NCI-H1436 treated with DMSO at 0.1 percent for 48 hours (cell line): ENCODE measurements around the gene ZNF18.

Experiments
- DNase-seq: peaks from one replicate; lab custom pipeline; 2025; lab: John Stamatoyannopoulos, UW

The ZNF18 gene

DNA sequence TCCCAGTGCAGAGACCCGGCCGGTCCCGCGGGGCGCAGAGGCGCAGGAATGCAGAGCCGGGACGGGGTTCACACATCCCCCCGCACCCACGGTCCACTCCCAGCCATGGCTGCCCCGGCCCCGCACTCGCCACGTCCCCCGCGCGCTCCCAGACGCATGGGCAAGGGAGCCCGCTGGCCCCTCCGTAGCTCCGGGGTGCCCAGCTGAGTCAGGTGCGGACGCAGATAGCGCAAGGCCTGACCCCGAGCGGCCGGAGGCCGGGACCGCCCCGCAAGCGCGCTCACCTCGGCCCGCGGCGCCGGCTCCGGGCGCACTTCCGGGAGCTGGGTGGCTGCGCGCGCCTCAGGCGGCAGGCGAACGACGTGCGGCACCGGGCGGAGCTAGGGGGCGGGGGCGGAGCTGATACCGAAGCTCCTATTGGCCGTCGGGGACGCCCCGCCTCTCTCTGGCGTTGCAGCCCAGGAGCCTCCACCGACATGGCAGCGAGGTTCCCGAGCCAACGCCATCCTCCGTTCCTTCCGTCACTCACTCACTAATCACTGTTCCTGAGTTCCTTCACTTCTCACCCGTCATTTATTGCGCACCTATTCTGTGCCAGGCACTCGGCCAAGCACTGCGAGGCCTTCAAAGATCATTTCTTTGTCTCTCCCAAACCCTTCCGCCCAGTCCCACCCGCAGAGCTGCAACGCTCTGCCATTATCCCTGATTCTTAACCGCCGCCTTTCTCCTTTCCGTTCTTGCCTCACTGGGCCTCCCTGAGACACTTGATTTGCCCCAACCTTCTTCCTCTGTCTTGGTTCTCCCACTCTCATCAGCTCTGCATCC, at the start of gene ZNF18:
Gene ZNF18, minus strand, starts transcription at position 329 of the 825 bp plus-strand sequence. CDS start 4,646 bp downstream, outside the sequence.
- DNase-seq: peak; percentile 65

GRCh38 chr17:12046786-12047185, 49.5 kb upstream of the ZNF18 start:
- no peak for DNase-seq

DNA sequence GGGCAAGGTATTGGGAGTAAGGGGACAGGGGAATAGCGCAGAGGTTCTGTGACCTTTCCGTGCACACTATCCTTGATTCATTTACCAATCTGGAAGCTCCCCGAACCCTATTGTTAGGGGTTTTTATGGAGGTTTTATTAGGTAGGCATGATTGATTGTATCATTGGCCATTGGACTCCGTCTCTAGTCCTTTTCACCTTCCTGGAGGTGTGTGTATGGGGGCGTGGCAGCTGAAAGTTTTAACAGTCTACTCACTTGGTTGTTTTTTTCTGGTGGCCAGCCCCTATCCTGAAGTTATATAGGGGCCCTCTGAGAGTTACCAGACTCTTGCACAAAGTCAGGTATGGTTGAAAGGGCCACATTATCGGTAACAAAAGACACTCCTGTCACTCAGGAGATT, 46.4 kb upstream of the ZNF18 start:
- no peak for DNase-seq

- no peak for DNase-seq
Observed at GRCh38 chr17:12041312-12041711, 44.0 kb upstream of the ZNF18 start.

- no peak for DNase-seq
Observed at GRCh38 chr17:12040478-12040877, 43.2 kb upstream of the ZNF18 start.

DNA sequence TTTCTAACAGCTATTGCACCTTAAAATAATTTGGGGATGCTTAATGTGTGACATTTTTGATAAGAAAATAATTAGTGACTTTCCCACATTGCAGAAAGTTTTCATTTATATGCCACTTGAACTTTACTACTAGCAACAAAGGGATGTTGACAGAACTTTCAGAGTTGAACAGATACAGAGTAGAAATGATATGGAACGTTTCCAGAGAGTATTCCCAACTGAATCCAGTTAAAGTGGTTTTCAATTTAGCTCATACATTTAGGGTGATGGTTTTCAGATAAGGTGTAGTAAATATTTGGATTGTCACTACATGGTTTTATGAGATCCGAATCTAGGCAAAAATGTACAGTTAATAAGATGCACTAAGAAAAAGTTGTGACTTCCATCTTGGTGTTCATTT, 40.7 kb upstream of the ZNF18 start:
- DNase-seq: no peak

DNA sequence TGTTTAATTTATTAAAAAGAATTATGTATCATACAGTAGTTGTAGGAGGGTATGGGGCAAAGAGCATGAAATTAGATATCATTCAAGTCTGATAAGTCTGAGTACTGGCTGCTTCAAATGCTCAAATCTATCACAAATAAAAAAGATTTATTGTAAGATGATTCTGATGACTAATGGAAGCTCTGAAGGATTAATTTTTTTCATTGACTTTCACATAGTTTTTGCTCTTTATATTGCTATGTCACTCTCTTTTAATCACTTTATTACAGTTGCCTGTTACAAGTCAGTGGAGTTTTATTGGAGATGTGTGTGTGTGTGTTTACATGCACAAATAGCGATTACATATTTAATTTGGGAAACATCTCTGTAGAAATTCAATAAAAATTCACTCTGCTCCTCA, 38.4 kb upstream of the ZNF18 start:
- DNase-seq: no peak

- no peak for DNase-seq
Observed at GRCh38 chr17:12034538-12034937, 37.3 kb upstream of the ZNF18 start.

GRCh38 chr17:12028611-12029010, 31.3 kb upstream of the ZNF18 start:
- DNase-seq: no peak

DNA sequence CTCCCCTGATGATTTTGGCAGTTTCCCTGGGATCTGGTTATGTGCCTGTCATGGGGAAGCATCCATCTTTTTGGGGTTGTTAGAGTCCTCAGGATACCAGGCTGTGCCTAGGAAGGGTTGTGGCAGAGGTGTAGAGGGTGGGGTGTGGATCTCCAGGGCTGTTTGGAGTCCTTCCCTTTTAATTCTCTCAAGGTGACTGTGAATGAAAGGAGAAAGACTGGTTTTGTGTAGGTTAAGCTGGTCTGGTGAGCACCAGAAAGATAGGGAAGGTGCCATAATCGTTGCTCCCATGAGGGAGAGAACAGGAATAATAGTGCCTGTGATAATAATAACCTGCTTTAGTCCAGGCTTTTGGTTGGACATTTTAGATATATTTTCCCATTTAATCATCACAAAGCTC, 30.4 kb upstream of the ZNF18 start:
- no peak for DNase-seq

DNA sequence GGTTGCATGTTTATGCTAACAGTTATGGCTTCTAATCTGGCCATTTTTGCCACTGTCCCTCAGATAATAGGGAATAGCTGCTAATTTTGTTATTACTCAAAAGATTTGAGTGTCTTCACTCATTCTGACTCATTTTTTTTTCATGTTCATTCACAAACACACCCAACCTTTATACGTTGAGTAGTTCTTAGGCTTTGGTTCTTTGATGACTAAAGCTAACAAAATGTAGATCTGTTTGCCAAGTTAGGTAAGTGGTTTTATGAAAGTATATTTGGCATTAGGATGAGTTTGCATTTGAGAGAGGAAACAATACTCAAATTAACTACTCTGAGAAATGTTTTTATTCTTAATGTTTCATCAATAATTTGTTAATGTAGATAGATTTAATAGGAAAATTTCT, 27.1 kb upstream of the ZNF18 start:
- no peak for DNase-seq

GRCh38 chr17:12022310-12022709, 25.0 kb upstream of the ZNF18 start:
- DNase-seq: no peak

DNA sequence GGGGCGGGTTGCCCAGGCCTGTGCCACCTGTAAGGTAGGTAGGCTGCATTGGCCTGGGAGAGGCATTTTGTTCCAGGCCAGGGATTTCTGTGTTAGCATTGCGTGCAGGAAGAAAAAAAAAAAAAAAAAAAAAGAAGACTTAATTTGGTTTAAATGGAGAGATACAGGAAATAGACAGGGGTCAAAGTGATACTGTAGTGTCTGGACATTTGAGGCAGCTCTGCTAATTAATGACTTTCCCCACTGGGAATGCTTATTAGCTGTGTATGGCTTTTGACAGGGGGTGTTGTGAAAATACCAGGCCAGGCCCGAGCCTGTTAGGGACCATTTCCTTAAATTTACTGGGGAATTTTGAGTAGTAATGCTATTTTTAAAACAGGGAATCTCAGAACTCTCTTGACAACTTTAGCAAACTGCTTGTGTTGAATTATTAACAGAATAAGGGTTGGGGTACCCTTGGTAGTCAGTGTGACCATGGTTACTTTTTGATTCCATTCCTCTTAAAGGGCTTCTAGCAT, 24.4 kb upstream of the ZNF18 start:
- no peak for DNase-seq

DNA sequence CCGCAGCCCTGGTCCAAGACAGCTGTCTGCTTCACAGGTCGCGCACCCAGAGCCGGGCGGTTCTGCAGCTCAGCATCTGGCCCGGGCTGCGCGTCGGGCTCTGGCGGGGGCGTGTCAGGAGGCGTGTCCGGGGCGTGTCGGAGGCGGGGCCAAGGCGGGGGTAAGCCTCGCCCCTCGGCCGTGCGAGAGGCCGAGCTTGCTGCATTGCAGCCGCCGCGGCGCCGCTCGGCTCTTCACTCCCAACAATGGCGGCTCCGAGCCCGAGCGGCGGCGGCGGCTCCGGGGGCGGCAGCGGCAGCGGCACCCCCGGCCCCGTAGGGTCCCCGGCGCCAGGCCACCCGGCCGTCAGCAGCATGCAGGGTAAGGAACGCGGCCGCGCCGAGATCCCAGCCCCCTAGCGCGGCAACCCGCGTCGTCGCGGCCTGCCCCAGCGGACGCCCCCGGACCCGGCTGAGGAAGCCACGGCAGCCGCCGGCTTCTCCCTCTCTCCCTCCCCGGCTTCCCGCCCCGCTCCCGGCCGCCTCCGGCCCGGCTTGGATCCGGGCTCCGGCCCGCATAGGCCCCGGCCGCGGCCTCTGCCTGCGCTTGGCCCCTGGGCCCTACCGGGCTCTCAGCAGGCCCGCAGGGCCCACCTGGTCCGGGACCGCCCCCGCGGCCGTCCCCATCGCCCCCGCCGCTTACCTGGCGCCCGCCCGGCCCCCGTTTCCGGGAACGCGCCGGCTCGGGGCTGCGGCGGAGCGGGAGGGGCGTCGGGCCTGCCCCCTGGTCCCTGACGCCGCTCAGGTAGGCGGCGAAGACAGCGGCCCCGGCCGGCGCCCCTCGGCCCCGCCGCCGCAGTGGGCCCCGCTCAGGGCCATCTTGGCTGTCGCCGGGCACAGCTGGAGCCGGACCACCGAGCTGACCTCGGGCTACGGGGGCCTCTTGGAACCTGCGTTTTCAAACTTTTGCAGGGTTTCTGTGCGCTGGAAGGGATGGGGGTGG, 23.7 kb upstream of the ZNF18 start, which contains the start of gene MAP2K4:
Gene MAP2K4, plus strand, starts transcription at position 236 of the 981 bp plus-strand sequence. Its CDS starts 10 bp downstream, at position 246.
- DNase-seq: no peak

DNA sequence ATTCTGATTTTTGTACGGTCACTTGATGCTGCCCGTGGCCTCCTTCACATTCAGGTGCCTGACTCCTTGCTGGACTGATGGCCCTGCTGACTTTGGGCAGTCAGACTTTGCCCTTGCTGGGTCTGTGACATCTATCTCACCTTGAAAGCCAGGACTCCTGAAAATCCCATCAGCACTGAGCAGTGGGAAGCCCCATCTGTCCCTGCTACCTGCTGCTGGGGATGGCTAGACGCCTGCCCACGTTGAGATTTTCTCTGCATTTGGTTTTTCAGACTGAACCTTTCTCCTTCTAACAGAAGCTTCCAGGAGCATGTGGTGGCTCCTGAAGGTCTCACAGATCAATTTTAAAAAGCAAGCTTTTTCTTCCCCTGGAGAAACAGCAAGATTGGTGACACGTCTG, 10.2 kb upstream of the ZNF18 start:
- DNase-seq: no peak

- DNase-seq: no peak
Observed at GRCh38 chr17:11999696-12000095, 2.4 kb upstream of the ZNF18 start.

GRCh38 chr17:11997972-11998233, 628 bp upstream of the ZNF18 start:
- no peak for DNase-seq

- no peak for DNase-seq
Observed at GRCh38 chr17:11996722-11997146, 541 bp downstream of the ZNF18 start.

DNA sequence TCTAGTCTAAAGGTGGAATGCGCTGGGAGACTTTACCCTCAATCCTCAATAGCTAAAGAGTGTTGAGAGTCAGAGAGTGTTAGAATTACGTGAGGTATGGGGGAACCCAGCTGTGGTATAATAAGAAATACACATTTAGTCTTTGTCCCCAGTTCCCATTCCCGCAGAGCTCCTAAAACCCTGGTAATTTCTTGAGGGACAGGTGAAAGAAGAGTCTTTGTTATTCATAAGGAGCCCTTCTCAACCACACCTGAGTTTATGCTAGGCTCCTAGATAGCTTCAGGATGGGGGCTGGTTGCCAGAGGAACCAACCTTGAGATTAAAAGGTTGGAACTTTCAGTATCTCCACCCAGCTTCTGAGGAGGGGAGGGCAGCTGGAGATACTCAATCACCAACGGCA, 5.8 kb downstream of the ZNF18 start:
- no peak for DNase-seq

DNA sequence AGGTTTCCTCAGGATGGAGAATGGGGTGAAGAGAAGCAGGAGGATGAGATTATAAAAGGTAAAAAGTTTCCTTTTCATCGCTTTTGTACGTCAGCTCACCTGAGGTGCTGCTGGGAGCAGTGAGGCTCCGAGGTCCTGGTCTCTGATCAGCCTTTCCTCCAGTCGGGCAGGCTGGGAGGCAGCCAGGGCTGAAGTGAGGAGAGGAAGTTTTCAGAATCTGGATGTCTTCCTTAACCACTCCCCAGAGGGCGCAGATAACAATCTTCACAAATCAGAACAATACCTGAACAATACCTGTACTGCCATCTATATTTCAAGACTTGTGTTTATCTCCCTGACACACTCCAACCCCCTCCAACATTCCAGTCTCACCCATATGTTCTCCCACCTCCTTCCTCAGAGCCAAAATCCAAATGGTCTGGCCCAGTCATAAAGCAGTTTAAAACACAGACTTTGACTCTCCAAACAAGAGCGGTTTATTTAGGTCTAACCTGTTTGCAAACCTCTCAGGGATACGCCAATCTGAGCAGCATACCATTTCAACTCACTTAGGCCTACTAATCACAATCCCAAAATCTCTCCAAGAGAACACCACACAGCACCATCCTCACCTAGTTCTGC, 6.8 kb downstream of the ZNF18 start:
- DNase-seq: no peak

- DNase-seq: no peak
Observed at GRCh38 chr17:11986942-11987329, 10.3 kb downstream of the ZNF18 start.

DNA sequence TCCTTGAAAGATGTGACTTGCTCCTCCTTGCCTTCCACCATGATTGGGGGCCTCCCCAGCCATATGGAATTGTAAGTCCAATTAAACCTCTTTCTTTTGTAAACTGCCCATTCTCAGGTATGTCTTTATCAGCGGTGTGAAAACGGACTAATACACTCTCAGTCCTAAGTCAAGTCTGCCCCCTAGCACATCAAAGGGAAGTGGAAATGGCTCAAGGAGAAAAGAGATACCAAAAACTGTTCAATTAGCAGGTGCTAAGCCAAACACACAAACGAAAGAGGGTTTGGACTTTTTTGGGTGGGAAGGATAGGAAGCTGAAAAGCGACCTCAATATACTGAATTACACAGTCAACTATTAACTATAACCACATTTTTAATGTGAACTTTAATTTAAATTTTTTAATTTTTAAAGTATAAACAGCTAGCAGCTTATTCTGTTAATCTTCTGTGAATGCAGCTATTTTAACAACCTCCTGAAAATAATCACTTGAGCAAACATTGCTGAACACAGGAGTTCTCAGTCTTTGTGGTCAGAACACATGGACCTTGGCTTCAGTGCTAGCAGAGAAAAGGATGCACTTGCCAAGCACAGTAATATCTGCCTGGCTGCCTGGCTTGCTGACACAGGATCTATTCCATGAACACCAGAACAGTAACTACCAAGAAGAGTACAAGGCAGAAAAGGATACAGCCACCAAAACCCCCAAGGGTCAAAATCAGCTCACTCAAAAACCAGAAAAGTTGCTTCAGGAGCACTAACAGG, 10.9 kb downstream of the ZNF18 start:
- no peak for DNase-seq
